PC-9 (cell line): ENCODE measurements around the gene LAMA5. TPM values are rescaled to one million over a fixed set of nuclear protein-coding genes. Genes with fewer than 3 reads are reported as not detected.

Source experiments
- BruUV-seq: library from RNA; stranded (reverse); fragments of 400-500 nt; replicated peaks from 2 replicates; lab custom pipeline; 2021; lab: Mats Ljungman, UMichigan
- CTCF ChIA-PET: fragments of 300-600 bp; sonication (Branson Sonifier 250); formaldehyde crosslinking; loops from one replicate; lab custom pipeline; 2022; ENCODE audit warnings: antibody characterized with exemption; lab: Charles Lee
- POLR2A ChIA-PET: fragments of 300-600 bp; sonication (Branson Sonifier 250); formaldehyde crosslinking; loops from one replicate; lab custom pipeline; 2022; ENCODE audit warnings: antibody characterized with exemption; ENCODE audit not compliant: unreplicated experiment; lab: Charles Lee
- DNase-seq, 2 experiments: peaks; one replicate each; pipeline versions ENCODE4 v3.0.0 to v3.0.0-alpha.2; 2015 to 2022; ENCODE audit warnings: mixed read lengths in 1 of 2
- H2AFZ ChIP-seq: fragments of 200-600 bp; sonication (generic); 2 replicates; pipeline ENCODE4 v1.8.1; 2017; ENCODE audit warnings: antibody characterized with exemption
- H3F3A ChIP-seq: fragments of 200-600 bp; sonication (generic); 2 replicates; pipeline ENCODE4 v1.8.1; 2017; ENCODE audit warnings: antibody characterized with exemption, mild to moderate bottlenecking, low read depth; ENCODE audit not compliant: insufficient read depth
- H3K27ac ChIP-seq: fragments of 200-600 bp; sonication (generic); 2 replicates; pipeline ENCODE4 v1.6.1; 2016; ENCODE audit warnings: mixed run types
- H3K27me3 ChIP-seq: fragments of 200-600 bp; sonication (generic); 2 replicates; pipeline ENCODE4 v1.6.1; 2016; ENCODE audit warnings: low read depth, mixed run types; ENCODE audit not compliant: insufficient read depth
- H3K36me3 ChIP-seq: fragments of 200-600 bp; sonication (generic); 2 replicates; pipeline ENCODE4 v1.6.1; 2016; ENCODE audit warnings: low read depth, mixed run types
- H3K4me1 ChIP-seq: fragments of 200-600 bp; sonication (generic); replicated peaks from 2 replicates; pipeline ENCODE4 v1.6.1; 2016; ENCODE audit warnings: mixed run types; ENCODE audit not compliant: insufficient read depth
- H3K4me2 ChIP-seq: fragments of 200-600 bp; sonication (generic); 2 replicates; pipeline ENCODE4 v1.6.1; 2017; ENCODE audit warnings: mixed run types
- H3K4me3 ChIP-seq: fragments of 200-600 bp; sonication (generic); 2 replicates; pipeline ENCODE4 v1.6.1; 2016; ENCODE audit warnings: mixed run types
- H3K79me2 ChIP-seq: fragments of 200-600 bp; sonication (generic); 2 replicates; pipeline ENCODE4 v1.6.1; 2017; ENCODE audit warnings: low read depth, mixed run types
- H3K9me2 ChIP-seq: fragments of 200-600 bp; sonication (generic); 2 replicates; pipeline ENCODE4 v1.8.1; 2017; ENCODE audit warnings: mild to moderate bottlenecking; ENCODE audit not compliant: insufficient read depth
- H3K9me3 ChIP-seq: fragments of 200-600 bp; sonication (generic); 2 replicates; pipeline ENCODE4 v1.8.1; 2016; ENCODE audit warnings: low read depth; ENCODE audit not compliant: insufficient read depth
- H4K20me1 ChIP-seq: fragments of 200-600 bp; sonication (generic); 2 replicates; pipeline ENCODE4 v1.8.1; 2017; ENCODE audit not compliant: insufficient read depth
- EZH2 ChIP-seq: fragments of 200-600 bp; sonication (generic); IDR thresholded peaks from 2 replicates; pipeline ENCODE4 v1.8.0; 2017; ENCODE audit warnings: antibody characterized with exemption, low read depth
- intact Hi-C: fragments of 100-400 bp; cut with micrococcal nuclease; formaldehyde crosslinking; loops from one replicate; pipeline ENCODE4 v1.10.0; 2022; ENCODE audit not compliant: unreplicated experiment
- total RNA-seq: library from RNA; stranded (reverse); gene quantifications from 2 replicates; pipeline ENCODE4 v1.2.3, GENCODE V29; 2021
- TF ChIP-seq, protein P1 (sequence below): fragments of 200-600 bp; sonication (generic); conservative IDR thresholded peaks from 2 replicates; pipeline ENCODE4 v1.6.1; 2017; ENCODE audit warnings: mixed run types, antibody characterized with exemption, mild to moderate bottlenecking, moderate library complexity

LAMA5 gene
- total RNA-seq, 1 experiment from 2014 or later: 700 TPM

DNA sequence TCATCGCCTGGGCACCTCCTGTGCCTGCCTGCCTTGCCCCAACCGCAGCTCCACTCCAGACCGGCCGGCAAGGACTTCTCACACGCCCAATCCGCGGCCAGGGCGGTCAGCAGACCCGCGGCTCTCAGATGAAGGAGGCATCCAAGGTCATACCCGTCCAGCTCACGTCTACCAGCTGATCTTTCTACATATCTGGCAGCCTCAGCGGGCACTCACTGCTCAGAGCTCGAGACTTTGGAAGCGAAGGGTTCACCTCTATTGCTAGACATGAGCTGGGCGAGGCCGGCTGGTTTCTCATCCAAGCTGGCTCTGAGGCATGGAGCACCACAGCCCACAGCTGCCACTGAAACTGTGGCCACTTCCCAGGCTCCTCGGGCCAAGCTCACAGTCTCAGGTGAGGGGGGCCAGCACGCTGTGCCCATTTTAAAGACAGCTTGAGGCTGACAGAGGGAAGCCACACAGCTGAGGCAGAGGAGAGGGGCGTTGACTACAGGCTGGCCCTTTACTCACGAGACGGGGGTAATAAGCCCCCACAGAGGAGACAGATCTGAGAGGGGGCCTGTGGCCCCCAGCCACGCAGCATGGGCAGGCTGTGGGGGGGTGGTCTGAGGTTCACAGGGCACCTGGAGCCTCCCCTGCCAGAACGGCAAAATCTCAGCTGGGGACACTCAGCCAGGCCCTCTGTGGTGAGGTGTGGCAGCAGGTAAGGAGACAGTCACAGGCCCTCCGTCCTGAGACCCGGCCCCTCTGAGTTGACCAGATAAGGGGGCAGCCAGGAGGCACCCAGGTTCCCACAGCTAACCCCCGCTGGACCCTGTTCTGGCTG is 2.0 kb downstream of the LAMA5 start:
- ChIA-PET CTCF (interaction anchor here (1.4 to 2.1 kb wide), 3 partner anchors 13 to 18 kb away, joined by 5 to 10 read pairs (median 6); no protein-coding TSS in a partner anchor), POLR2A (interaction anchor here (0.6 to 2.5 kb wide), 8 partner anchors 11 to 123 kb away, joined by 3 to 41 read pairs (median 3); no protein-coding TSS in a partner anchor)
- no peaks in the 10 kb centered on the region for H3K27me3 ChIP-seq
- H3K36me3 ChIP-seq: 0 out of 2 replicates have a peak, but pooled peaks cover 5% of the 10 kb centered on the region
- TSS peak; percentile 22 for BruUV-seq
- H3K4me1 ChIP-seq: peaks cover 67% of the 10 kb centered on the region
- peak overlapping the region; percentile 96 for H3K4me2 ChIP-seq
- H3K9me2 ChIP-seq: no peaks in the 10 kb centered on the region
- H3K79me2 ChIP-seq: peaks cover 66% of the 10 kb centered on the region
- peak overlapping the region; percentile 78 for H3K4me3 ChIP-seq
- H2AFZ ChIP-seq: no peak overlapping the region
- TF ChIP-seq, protein P1, sequence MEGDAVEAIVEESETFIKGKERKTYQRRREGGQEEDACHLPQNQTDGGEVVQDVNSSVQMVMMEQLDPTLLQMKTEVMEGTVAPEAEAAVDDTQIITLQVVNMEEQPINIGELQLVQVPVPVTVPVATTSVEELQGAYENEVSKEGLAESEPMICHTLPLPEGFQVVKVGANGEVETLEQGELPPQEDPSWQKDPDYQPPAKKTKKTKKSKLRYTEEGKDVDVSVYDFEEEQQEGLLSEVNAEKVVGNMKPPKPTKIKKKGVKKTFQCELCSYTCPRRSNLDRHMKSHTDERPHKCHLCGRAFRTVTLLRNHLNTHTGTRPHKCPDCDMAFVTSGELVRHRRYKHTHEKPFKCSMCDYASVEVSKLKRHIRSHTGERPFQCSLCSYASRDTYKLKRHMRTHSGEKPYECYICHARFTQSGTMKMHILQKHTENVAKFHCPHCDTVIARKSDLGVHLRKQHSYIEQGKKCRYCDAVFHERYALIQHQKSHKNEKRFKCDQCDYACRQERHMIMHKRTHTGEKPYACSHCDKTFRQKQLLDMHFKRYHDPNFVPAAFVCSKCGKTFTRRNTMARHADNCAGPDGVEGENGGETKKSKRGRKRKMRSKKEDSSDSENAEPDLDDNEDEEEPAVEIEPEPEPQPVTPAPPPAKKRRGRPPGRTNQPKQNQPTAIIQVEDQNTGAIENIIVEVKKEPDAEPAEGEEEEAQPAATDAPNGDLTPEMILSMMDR: no peak
- TF ChIP-seq EZH2: no peak
- peak in 1 of 2 experiments; percentile 34 for DNase-seq
- peaks cover 22% of the 10 kb centered on the region for H4K20me1 ChIP-seq
- peak overlapping the region; percentile 92 for H3K27ac ChIP-seq
- H3K9me3 ChIP-seq: no peaks in the 10 kb centered on the region
- H3F3A ChIP-seq: peaks cover 54% of the 10 kb centered on the region
- intact Hi-C loops: loop anchor here (5.0 kb wide), 1 partner anchor 427 kb away; no protein-coding TSS in a partner anchor

GRCh38 chr20:62363920-62364851 is 2.9 kb downstream of the LAMA5 start:
- Histone ChIP-seq H3K9me2 (no peaks in the 10 kb centered on the region), H3K4me1 (peaks cover 62% of the 10 kb centered on the region), H3F3A (peaks cover 45% of the 10 kb centered on the region), H3K36me3 (0 out of 2 replicates have a peak, but pooled peaks cover 5% of the 10 kb centered on the region), H2AFZ (no peak overlapping the region), H3K9me3 (no peaks in the 10 kb centered on the region), H3K4me2 (peak overlapping the region; percentile 96), H3K27me3 (no peaks in the 10 kb centered on the region), H3K27ac (peak overlapping the region; percentile 92), H4K20me1 (peaks cover 22% of the 10 kb centered on the region), H3K4me3 (peak overlapping the region; percentile 78), H3K79me2 (peaks cover 66% of the 10 kb centered on the region)
- ChIA-PET POLR2A (interaction anchor here (2.5 kb wide), 1 partner anchor 14 kb away, joined by 41 read pairs; no protein-coding TSS in a partner anchor), CTCF (interaction anchor here (1.4 to 2.1 kb wide), 3 partner anchors 12 to 19 kb away, joined by 5 to 10 read pairs (median 6); no protein-coding TSS in a partner anchor)
- DNase-seq: peak; percentile 59 to 68
- TF ChIP-seq, protein P1: no peak
- no peak for TF ChIP-seq EZH2
- BruUV-seq: no TSS peak
- intact Hi-C loops: no loop called here
